ENCODE results near the gene CES1.
"Not testable (repeated sequence)": the region's sequence is repeated elsewhere in the genome, so short reads cannot be mapped to it uniquely, and the experiment has no call there.

CES1 gene

DNA sequence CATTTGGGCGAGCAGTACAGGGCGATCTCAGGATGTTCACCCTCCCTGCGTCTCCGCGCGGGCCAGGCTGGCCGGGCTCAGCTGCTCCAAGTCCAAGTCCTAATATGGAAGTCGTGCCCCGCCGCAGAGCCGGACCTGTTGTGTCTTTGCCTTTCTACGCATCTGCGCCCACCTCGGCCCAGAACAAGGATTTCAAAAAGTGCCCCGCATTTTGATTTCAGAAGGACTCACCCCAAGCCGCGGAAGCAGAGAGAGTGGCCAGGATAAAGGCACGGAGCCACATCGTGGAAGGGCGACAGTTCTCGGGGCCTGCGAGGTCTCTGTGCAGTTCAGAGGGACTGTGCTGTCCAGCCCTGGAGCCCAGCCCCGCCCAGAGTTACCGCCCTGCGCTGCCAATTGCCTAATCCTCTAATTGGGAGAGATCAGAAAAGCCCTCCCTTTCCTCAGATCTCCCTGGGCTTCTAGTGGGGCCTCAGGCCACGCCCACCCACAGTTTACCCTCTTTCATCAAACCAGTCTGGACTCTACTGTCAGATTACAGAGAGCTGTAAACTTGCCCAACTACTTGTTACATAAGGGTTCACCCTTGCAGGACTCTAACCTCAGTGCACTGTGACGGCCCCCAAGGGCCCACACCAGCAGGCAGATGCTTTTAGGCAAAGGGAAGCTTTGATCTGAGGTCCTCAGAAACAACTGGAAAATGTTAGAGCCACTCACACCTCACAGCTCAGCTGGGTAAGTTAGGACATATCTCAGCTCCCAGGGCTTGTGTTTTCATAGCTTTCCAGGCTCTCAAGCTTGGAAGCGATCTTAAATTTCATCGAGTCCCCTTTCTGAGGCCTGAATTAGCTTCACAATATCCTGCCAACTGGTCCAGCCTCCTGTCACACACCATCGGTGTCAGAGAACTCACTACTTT is at the start of gene CES1:
Gene CES1, minus strand, starts transcription at position 324 of the 919 bp plus-strand sequence. Its CDS starts 41 bp downstream, at position 283.
- DNase-seq = no peak

DNA sequence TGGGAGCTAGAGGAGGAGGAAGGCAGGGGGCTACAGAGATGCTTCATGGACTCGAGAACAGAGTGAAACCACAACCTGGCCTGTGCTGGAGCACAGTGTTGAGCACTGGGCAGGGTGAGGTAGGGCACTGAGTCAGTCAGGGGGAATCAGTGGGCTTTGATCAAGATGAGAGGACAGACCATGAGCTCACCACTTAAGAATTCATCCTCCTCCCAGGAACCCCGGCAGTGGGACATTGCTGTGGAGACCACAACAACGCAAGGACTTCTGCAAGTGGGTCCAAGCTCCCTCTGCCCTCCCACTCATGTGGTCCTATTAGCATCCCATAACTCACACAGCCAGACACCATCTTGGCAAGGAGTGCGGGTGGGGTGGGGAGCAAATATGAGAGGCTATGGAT is 44.0 kb upstream of the CES1 start:
- DNase-seq = no peak

DNA sequence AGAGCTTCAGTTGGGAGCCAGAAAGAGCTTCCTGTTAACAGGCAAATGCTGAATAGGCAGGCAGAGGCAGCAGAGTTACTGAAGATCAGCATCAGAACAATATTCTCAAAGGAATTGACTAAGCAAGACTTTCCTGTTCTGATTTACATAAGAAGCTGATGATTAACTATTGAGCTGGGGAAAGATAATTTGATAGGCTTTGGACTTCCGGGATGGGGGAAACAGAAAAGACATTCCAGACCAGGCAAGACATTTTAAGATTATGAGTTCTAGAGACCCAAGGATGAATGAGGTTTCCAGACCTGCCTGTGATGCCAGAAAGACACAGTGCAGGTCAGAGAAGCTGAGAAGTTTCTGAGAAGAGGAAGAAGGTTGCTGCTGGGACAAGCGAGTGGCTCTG is 42.4 kb upstream of the CES1 start, which contains the start of gene CES5A:
Gene CES5A, minus strand, starts transcription at position 101 of the 400 bp plus-strand sequence. CDS start 152 bp downstream, outside the sequence.
- no peak for DNase-seq

DNA sequence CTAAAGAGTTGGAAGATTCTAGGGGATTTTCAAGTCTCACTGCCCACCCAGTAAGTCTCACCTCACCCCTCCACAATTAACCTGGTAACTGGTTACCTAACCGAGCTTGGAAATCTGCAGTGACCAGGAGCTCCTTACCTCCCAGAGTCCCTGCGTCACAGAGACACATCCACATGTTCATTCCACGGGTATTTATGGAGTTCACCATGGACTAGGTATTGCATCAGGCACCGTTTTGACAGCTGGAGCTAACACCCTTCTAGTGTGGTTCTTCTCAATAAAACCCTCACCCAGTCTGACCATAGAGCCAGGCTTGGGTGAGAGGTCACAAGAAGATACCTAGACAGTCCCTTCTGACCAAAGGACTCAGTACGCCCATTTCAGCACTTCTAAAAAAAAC is 40.2 kb upstream of the CES1 start:
- no peak for DNase-seq

DNA sequence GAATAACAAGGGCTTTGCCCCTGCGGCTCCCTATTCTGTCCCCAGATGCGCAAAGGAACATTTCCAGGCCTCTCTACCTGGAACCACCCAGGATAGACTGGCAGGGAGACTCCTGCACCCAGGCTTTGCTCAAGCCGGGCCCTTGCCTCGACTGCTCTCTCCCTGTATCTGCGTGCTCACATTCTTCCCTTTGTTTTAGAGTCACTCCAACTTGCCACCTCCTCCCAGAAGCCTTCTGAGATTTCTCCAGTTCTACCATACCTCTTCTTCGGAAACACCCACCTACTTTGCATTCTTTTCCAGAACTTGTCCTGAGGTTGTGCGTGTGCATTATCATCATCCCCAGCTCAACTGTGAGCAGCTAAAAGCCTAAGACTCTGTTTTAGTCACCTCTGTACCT is 39.2 kb upstream of the CES1 start:
- no peak for DNase-seq

DNA sequence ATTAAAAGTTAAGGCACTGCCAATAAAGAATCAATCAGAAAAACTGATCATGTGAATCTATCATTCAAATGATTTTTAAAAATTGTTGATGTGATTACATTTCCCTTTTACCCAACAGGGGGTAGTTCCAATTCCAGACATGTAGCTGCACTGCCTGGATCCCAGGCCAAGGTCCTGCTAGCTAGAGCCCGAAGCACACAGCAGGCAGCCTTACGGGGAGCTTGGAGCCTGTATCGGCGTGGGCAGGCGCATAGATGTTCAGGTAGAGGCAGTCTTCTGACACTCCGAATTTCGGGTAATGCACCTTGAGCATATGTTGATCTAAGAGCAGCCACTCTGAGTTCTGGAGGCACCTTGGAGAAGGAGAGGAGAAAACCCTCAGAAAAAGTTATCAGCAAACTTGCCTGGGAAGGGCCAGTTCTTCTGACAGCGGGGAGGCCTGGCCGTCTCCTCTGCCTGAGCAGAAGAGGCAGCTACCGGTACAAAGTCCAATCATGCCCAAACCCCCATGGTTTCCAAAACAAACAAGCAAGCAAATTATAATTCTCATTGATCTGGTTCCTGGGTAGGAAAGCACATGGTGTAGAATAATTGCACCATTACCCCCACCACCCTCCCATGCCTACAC is 38.6 kb upstream of the CES1 start:
- DNase-seq = no peak

DNA sequence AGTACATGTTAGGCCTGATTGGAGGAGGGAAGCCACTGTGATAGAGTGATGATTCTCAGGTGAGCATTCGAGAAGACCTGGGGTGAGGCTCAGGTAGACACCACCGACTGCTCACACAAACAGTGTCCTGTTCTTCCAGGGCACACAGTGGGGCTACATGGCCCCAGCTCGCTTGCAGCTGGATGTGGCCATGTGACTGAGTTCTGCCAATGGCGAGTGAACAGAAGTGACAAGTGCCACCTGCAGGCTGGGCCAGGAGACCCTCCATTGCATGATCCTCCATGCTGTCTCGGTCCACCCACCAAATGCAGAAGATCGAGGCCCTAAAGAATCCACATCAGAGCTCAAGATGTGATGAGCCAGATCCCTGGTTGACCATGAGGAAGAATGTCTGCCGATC is 36.1 kb upstream of the CES1 start:
- no peak for DNase-seq

DNA sequence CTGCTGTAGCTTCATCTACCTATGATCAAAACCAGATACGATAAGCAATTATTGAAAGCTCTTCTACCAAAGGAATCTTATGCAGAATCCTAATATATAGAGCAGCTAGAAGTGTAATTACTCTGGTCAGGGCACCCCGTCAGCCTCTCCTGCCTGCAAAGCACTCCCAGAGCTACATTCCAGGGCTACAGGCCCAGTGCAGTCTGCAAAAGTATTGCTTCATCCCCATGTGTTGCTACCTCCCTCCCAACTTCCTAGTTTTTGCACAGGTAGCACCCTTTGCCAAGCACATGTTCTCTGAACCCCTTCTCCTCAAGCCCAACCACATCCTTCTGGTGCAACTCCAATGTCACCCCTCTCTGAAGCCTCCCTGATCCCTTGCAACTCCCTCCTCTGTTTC is 35.2 kb upstream of the CES1 start:
- DNase-seq = no peak

DNA sequence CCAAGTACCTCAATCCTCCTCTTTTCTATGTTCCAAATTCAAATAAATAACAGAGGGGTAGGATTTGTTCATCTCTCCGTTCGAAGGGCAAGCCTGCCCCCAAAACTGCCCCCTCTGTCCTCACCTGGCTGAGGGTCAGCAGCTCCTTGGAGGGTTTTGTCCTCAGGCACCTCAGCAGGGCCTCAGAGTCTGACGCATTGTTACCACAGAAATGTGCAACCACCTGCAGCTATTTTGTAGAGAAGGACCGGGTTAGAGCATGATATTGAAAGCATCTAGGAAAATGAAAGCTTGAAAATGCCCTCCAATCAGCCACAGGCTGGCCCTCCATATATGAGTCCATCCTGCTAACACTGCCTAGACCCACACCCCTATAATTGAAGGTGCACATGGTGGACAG is 28.4 kb upstream of the CES1 start:
- DNase-seq = no peak

DNA sequence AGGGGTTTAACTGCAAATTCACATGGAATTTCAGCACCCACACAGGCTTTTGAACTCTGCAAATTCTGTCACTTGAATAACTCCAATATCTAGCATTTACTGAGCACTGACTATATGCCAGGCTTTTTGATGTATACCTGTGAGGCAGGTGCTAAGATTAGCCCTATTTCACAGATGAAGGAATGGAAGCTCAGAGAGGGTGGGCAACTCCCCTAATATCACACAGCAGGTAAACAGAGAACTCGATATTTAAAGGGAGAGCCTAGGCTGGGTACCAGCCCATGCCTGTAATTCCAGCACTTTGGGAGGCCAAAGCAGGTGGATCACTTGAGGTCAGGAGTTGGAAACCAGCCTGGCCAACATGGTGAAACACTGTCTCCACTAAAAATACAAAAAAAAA is 24.8 kb upstream of the CES1 start:
- not testable (repeated sequence) for DNase-seq

DNA sequence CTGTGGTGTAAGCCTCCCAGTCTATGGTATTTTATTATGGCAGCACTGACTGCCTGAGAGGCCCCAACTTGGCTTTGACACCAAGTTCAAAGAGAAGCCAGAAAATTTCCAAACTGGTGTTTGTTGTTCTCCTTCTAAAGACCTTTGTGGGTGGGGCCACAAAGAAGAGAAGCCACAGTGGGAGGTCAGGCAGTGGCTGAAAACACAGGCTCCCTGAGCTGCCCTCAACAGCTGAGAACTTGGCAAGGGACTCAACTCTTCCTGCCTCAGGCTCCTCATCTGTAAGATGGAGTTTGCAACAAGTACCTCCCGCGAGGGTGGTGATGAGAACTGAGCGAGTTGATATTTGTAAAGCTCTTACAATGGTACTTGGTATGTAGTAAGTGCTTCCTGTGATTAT is 24.1 kb upstream of the CES1 start:
- no peak for DNase-seq

DNA sequence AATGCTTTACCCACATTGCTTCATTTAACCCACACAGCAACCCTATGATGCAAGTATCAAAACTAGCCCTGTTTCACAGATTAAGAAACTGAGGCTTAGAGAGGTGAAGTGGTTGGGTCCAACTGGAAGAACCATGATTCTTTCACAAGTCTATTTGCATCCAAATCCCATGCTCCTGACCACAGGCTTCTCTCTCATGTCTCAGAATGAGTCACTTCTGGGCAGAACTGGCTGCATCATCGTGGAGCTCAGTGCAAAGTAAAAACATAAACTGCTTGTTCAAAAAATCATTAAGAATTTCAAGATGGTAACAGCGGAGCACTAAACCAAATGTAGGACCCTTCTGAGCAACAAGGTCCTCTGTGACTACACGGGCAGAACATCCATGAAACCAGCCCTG is 20.2 kb upstream of the CES1 start:
- DNase-seq = no peak

DNA sequence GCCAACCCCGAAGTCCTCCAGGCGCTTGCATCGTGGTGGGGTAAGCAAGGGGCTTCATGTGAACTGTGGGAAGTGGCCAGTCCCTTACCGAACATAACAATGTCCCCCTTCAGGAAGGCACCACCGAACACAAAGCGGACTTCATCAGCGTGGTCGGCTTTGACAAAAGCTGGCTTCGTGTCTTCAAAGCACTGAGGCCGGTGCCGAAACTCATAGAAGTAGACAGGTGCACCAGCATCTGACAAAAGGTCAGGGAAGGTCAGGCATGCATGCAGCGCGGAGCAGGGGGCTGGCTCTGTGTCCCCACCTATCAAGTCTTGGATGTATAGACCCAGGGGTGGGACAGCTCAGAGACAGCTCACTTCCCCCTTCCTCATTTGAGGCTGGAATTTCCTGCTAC is 16.6 kb upstream of the CES1 start:
- DNase-seq = no peak

DNA sequence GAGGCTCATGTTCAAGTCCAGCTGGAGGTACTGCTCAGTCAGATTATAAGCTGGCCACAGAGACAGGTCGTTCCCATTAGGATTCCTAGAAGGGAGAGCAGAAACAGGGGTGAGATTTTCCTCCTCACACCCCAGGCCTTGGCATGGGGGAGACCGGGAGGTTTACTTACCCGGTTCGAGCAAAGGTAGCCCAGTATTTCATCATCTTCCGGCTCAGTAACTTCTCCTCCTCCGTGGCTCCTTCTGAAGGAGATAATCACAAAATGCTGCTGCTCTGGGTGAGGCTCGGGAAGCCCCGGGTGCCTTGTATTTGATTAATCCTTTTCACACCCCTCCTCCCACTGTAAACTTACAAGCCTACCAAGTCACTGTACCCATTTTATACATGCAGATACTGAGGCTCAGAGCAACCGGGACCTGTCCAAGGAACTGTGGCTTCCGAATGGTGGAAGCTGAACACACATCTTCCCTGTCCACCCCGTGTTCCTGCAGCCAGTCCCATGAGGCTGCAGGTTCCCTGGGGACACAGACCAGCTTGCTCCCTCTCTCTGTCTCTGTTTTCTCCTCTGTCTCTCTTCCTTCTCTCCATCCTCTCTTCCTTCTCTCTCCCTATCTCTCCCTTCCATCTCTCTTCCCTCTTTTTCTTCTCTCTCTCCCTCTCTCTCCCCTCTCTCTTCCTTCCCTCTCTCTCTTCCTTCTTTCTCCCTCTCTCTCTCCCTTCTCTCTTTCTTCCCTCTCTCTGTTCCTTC is 13.9 kb upstream of the CES1 start:
- no peak for DNase-seq

DNA sequence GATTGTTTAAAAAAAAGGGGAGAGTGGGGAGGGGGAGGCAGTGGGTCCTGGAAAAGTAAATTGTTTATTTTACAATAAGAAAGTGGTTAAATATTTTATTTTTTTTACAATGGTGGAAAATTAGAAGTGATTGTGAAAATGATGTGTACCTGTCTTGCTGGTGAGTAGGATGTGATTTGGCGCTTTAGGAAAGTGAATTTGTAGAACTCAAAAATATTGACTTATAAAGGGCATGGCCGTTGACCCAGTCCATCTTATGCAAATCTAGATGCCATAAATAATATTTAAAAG is 10.2 kb upstream of the CES1 start:
- no peak for DNase-seq

DNA sequence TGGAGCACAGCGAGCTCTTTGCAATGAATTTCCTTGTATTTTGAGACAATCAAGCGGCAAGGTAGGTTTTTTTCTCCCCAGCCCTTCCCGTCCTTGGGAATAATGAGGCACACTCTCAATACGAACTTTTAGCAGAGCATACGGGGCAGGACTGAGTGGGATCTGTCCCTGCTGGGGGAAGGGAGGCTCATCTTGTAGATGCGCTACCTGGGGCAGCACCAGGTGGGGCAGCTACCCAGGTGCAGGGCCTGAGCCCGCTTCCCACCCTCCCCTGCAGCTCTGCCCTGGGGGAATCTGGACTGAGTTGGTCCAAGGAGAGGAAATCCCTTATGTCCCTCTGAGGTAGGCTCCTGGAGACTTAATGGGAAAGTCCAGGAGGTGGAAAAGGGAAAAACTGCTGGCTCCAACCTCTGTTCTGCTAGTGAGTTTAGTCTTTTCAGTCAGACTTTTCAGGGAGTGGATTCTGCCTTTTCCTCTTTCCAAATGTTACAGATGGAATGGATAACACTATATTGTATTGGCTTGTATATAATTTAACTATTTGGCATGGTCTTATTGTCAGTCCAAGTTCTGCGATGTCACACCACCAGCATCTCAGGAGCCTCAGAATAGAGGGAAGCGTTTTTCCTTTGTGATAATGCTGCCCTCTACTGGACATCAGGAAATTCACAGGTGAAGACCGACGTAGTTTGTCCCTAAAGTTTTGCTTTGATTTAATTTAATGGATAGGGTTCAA is 9.6 kb upstream of the CES1 start:
- DNase-seq = peak; percentile 8

DNA sequence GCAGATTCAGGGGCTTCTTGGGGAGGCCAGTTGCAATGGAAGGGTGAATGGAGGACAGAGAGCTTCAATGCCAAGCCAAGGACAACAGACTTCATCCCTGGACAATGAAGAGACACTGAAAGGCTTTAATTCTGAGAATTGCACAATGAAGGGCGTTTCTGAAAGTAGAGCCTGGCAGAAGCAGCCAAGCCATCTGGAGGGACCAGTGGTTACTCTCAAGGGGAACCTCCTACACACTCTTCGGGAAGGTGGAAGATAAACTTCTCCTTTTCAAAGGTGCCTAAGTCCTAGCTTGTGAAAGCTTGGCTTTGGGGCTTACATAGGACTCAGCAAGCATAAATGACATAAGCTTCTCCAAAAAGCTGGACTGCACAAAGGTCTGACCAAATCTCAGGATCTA is 6.2 kb upstream of the CES1 start:
- no peak for DNase-seq

DNA sequence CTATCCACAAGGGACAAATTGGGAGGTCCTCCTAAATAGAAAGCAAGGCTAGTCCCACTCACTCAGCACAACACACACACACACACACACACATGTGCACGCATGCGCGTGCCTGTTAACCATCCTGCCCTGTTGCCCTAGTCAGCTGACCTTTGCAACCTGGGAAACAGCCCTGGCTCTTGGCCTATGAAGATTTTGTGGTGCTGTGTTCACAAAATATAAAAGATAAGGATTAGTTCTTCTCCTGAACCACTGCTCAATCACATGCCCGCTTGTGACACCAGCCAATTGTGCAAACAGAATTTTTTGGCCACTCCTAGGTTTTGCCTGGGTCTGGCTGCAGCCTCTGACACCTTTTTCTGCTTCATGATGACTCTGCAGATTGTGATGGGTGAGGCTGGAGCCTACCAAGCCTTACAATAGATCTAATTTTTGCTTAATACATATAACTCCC is 3.3 kb upstream of the CES1 start:
- DNase-seq = no peak

DNA sequence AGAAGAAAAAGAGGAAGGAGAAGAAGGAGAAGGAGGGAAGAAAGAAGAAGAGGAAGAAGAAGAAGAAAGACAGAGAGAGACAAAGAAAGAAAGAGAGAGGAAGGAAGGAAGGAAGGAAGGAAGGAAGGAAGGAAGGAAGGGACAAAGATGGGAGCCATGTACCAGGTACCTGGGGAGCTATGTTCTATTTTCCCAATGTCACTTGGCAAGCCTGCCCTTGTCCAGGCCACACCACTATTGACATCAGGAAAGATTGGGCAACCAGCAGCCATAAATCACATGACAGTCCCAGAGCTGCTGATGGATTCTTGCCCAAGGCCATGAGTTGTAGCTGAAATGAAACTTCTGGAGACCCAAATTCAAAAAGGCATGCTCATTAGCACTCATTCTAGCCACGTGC is 2.7 kb upstream of the CES1 start:
- no peak for DNase-seq

DNA sequence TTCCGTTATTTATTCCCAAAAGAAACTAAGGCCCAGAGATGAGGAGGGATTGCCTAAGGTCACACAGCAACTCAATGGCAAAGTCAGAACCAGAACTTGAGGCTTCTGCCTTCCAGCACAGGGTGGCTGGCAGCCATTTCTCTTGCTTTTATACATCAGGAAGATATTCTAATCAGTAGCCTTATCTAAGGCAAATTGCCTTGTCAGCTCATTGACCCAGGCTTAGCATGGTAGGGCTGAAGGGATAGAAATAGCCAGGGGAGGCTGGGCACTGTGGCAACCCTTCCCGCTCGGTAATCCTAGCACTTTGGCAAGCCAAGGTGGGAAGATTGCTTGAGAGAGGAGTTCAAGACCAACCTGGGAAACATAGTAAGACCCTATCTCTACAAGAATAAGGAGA is 2.3 kb upstream of the CES1 start:
- DNase-seq = not testable (repeated sequence)

DNA sequence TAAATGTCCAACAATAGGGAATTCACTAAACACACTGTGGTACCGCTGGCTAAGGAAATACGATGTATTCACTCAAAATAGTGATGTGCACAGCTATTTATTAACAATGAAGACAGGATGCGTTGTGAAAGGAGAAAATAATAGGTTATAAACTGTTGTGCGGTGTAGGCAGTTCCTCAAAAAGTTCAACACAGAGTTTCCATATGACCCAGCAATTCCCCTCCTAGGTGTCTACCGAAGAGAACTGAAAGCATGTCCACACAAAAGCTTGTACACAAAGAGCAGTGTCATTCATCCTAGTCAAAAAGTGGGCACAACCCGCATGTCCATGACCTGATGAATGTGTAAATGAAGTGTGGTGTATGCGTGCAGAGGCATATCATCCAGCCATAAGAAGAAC is 1.2 kb upstream of the CES1 start:
- DNase-seq = no peak

DNA sequence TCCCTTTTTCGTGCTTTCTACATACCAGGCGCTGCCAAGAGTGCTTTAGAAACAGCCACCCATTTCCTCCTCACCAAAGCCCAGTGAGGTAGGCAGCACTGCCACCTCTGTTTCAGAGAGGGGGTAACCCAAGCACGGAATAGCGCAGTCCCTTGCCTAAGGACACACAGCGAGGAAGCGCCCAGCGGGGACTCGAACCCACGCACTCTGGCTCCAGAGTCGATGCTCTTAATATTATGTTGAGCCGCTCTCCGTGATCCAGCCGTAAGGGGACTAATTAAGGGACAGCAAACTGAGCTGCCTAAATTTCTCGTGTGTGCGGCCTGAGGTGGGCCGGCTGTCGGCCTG is 497 bp downstream of the CES1 start:
- DNase-seq = no peak

DNA sequence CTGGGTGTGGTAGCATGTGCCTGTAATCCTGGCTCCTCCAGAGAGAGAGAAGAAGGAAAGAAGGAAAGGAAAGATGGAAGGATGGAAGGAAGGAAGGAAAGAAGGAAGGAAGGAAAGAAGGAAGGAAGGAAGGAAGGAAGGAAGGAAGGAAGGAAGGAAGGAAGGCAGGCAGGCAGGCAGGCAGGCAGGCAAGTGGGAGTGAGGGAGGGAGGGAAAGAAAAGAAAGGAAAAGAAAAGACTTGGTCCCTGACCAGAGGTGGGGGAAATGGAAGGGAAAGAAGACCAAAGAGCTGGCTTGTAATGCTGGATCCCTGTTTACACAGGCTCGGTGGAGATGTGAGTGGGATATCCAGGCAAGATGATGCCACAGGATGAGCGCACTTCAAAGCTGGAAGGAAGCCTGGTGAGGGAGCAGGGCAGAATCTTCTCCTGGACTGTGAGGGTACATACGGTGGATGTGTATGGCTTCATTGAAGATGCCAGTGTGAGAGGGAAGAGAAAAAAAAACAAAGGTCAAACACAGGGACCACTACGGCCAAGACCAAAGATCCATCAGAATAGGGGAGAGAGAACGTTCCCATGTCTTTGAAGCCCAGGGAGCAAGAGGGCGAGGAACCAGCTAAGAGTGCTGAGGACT is 2.1 kb downstream of the CES1 start:
- no peak for DNase-seq
